Vagina (tissue), 2 donors: ENCODE measurements around the gene LRIT1.

Experiments
- CTCF ChIP-seq, 3 experiments: fragments of 450-650 bp in 2 of 3; fragments of 200-600 bp in 1 of 3; sonication (generic) in 1 of 3; IDR thresholded peaks; one replicate each; pipeline ENCODE4 v1.5.1; 2017 to 2019; ENCODE audit warnings: antibody characterized with exemption in 3 of 3, mild to moderate bottlenecking in 2 of 3, moderate library complexity in 2 of 3
- POLR2AphosphoS5 ChIP-seq, 2 donors: sonication (generic); formaldehyde crosslinking; IDR thresholded peaks; one replicate each; pipeline ENCODE4 v1.9.0; 2017; ENCODE audit warnings: antibody characterized with exemption in 2 of 2, mild to moderate bottlenecking in 2 of 2, low read depth in 1 of 2; ENCODE audit not compliant: insufficient read depth in 1 of 2

- no peak for TF ChIP-seq CTCF (IDR thresholded peaks at IDR 0.05)
- TF ChIP-seq POLR2AphosphoS5 (IDR thresholded peaks at IDR 0.05; ENCODE audit: insufficient read depth in 1 of 2, low read depth in 1 of 2) = no peak
Measured at GRCh38 chr10:84225427-84226173, 15.7 kb downstream of the LRIT1 start, which contains the start of gene LRIT2.
